GM18858 (cell line): ENCODE data around the gene PDGFB.

Source experiments
- ATAC-seq: cut with Tn5 transposase; IDR thresholded peaks from one replicate; pipeline ENCODE4 v1.9.1; 2021; ENCODE audit not compliant: unreplicated experiment

PDGFB gene

GRCh38 chr22:39277142-39277607 is 32.4 kb upstream of the PDGFB start:
- ATAC-seq: no peak

- no peak for ATAC-seq
These were observed 31.8 kb upstream of the PDGFB start for GRCh38 chr22:39276440-39277141.

- ATAC-seq: no peak
These were observed 31.1 kb upstream of the PDGFB start for GRCh38 chr22:39275814-39276439.

- ATAC-seq: no peak
These were observed 29.4 kb upstream of the PDGFB start for GRCh38 chr22:39273950-39274887.

GRCh38 chr22:39270792-39271191 is 26.0 kb upstream of the PDGFB start:
- no peak for ATAC-seq

GRCh38 chr22:39270280-39270679 is 25.5 kb upstream of the PDGFB start:
- ATAC-seq: no peak

- ATAC-seq: no peak
These were observed 24.5 kb upstream of the PDGFB start for GRCh38 chr22:39269095-39269790.

- no peak for ATAC-seq
These were observed 23.9 kb upstream of the PDGFB start for GRCh38 chr22:39268645-39269044.

- no peak for ATAC-seq
These were observed 23.2 kb upstream of the PDGFB start for GRCh38 chr22:39267974-39268373.

GRCh38 chr22:39266398-39267030 is 21.7 kb upstream of the PDGFB start:
- ATAC-seq: peak; percentile 83

GRCh38 chr22:39265143-39265886 is 20.5 kb upstream of the PDGFB start:
- no peak for ATAC-seq

- no peak for ATAC-seq
These were observed 19.7 kb upstream of the PDGFB start for GRCh38 chr22:39264349-39265038.

- ATAC-seq: no peak
These were observed 19.0 kb upstream of the PDGFB start for GRCh38 chr22:39263626-39264348.

GRCh38 chr22:39259666-39260065 is 14.9 kb upstream of the PDGFB start:
- no peak for ATAC-seq

GRCh38 chr22:39257901-39258475 is 13.2 kb upstream of the PDGFB start:
- no peak for ATAC-seq

GRCh38 chr22:39256979-39257378 is 12.2 kb upstream of the PDGFB start:
- no peak for ATAC-seq

GRCh38 chr22:39256186-39256552 is 11.4 kb upstream of the PDGFB start:
- no peak for ATAC-seq

- no peak for ATAC-seq
These were observed 10.8 kb upstream of the PDGFB start for GRCh38 chr22:39255449-39256185.
